HepG2 (cell line): ENCODE data around the gene FRMD1. TPM values are rescaled to one million over a fixed set of nuclear protein-coding genes. Genes with fewer than 3 reads are reported as not detected.

ENCODE experiments used
- ATAC-seq: fragments of 200-7000 bp; cut with Tn5 transposase; 3 replicates; pipeline ENCODE4 v1.9.1; 2020; ENCODE audit warnings: mild to moderate bottlenecking, moderate library complexity
- BruUV-seq: library from RNA; stranded (reverse); fragments of 400-500 nt; replicated peaks from 2 replicates; lab custom pipeline; 2021; lab: Mats Ljungman, UMichigan
- CTCF ChIA-PET: fragments of 300-600 bp; formaldehyde crosslinking; extraction: SDS; loops from one replicate; lab custom pipeline; 2021; ENCODE audit warnings: low total read pairs, inconsistent platforms, low intra/inter-chr PET ratio; lab: Yijun Ruan, JAX
- POLR2A ChIA-PET: fragments of 350-600 bp; sonication (Branson Sonifier 250); formaldehyde crosslinking; loops from one replicate; lab custom pipeline; 2020; ENCODE audit warnings: antibody characterized with exemption, inconsistent platforms; lab: Yijun Ruan, JAX
- DNase-seq: peaks from one replicate; pipeline ENCODE4 v3.0.0-alpha.2; 2015; ENCODE audit warnings: low spot score
- FAIRE-seq: peaks from 3 replicates; lab custom pipeline; 2011; peaks lifted over from hg19 to GRCh38; lab: Jason Lieb, UNC
- H2AFZ ChIP-seq: one replicate; pipeline ENCODE4 v1.6.1; 2011; ENCODE audit warnings: low read length, inconsistent platforms
- H3K27ac ChIP-seq: fragments of 300-600 bp; 3 replicates; pipeline ENCODE4 v1.8.0; 2011; ENCODE audit warnings: mixed run types, mild to moderate bottlenecking, mixed read lengths, low read length, inconsistent platforms; ENCODE audit not compliant: insufficient read depth; ENCODE audit errors: extremely low read length
- H3K27me3 ChIP-seq, 2 experiments: fragments of 200-600 bp in 1 of 2; 2 replicates in 1 of 2; 3 replicates in 1 of 2; pipeline versions ENCODE4 v1.6.0 to v1.8.0; 2011; ENCODE audit warnings: low read length in 2 of 2, mild to moderate bottlenecking in 2 of 2, moderate library complexity in 2 of 2, inconsistent platforms in 1 of 2; ENCODE audit not compliant: insufficient read depth in 2 of 2, control insufficient read depth in 1 of 2
- H3K36me3 ChIP-seq, 2 experiments: fragments of 200-600 bp in 1 of 2; replicated peaks in 1 of 2; 2 replicates in 1 of 2; 3 replicates in 1 of 2; pipeline versions ENCODE4 v1.5.1 to v1.8.0; 2011; ENCODE audit warnings: low read length in 2 of 2, inconsistent platforms in 1 of 2; ENCODE audit not compliant: insufficient read depth in 2 of 2, control insufficient read depth in 1 of 2
- H3K4me1 ChIP-seq: 2 replicates; pipeline ENCODE4 v1.5.1; 2012; ENCODE audit warnings: low read length, inconsistent platforms; ENCODE audit not compliant: insufficient read depth
- H3K4me2 ChIP-seq: 2 replicates; pipeline ENCODE4 v1.6.0; 2011; ENCODE audit warnings: low read depth, low read length, inconsistent platforms
- H3K4me3 ChIP-seq, 3 experiments: fragments of 200-600 bp in 1 of 3; sonication (generic), shearing (Covaris generic) in 1 of 3; replicated peaks in 1 of 3; 2 replicates each; pipeline ENCODE4 v1.5.1; 2011 to 2016; ENCODE audit warnings: low read length in 3 of 3, inconsistent platforms in 2 of 3, low read depth in 2 of 3, mild to moderate bottlenecking in 2 of 3, control low read depth in 1 of 3, mixed read lengths in 1 of 3; ENCODE audit not compliant: insufficient read depth in 1 of 3
- H3K79me2 ChIP-seq: one replicate; pipeline ENCODE4 v1.6.1; 2011; ENCODE audit warnings: low read length, inconsistent platforms; ENCODE audit not compliant: insufficient read depth
- H3K9ac ChIP-seq: 2 replicates; pipeline ENCODE4 v1.6.0; 2011; ENCODE audit warnings: mild to moderate bottlenecking, low read depth, low read length, inconsistent platforms; ENCODE audit not compliant: insufficient read depth
- H3K9me3 ChIP-seq: 2 replicates; pipeline ENCODE4 v1.5.1; 2012; ENCODE audit warnings: mild to moderate bottlenecking, low read length
- H4K20me1 ChIP-seq: 2 replicates; pipeline ENCODE4 v1.6.0; 2011; ENCODE audit warnings: inconsistent platforms, mild to moderate bottlenecking, low read length, moderate library complexity; ENCODE audit not compliant: insufficient read depth
- HDAC2 ChIP-seq: sonication (generic); formaldehyde crosslinking; IDR thresholded peaks from 2 replicates; pipeline ENCODE4 v1.4.0; 2020; ENCODE audit warnings: missing genetic modification reagents
- HOXA7 ChIP-seq: sonication (generic); formaldehyde crosslinking; IDR thresholded peaks from 2 replicates; pipeline ENCODE4 v1.8.1; 2022; ENCODE audit warnings: mild to moderate bottlenecking, missing genetic modification reagents, moderate library complexity
- KDM2A ChIP-seq: sonication (generic); formaldehyde crosslinking; IDR thresholded peaks from 2 replicates; pipeline ENCODE4 v1.4.0; 2020; ENCODE audit warnings: low read depth, missing genetic modification reagents, borderline replicate concordance
- NBN ChIP-seq: fragments of 450-650 bp; conservative IDR thresholded peaks from 2 replicates; pipeline ENCODE4 v1.6.1; 2017
- NR1H2 ChIP-seq: sonication (generic); formaldehyde crosslinking; IDR thresholded peaks from 2 replicates; pipeline ENCODE4 v1.8.1; 2022; ENCODE audit warnings: low read depth, missing genetic modification reagents, borderline replicate concordance
- ONECUT2 ChIP-seq: sonication (generic); formaldehyde crosslinking; IDR thresholded peaks from 2 replicates; pipeline ENCODE4 v1.4.0; 2020; ENCODE audit warnings: missing genetic modification reagents
- REL ChIP-seq: sonication (generic); formaldehyde crosslinking; conservative IDR thresholded peaks from 2 replicates; pipeline ENCODE4 v1.8.0; 2022; ENCODE audit warnings: mild to moderate bottlenecking, missing genetic modification reagents, moderate library complexity
- ZBTB26 ChIP-seq: IDR thresholded peaks from 2 replicates; pipeline ENCODE4 v1.6.1; 2016; ENCODE audit warnings: missing compliant biosample characterization, missing genetic modification reagents, borderline replicate concordance
- ZBTB3 ChIP-seq: sonication (generic); formaldehyde crosslinking; IDR thresholded peaks from 2 replicates; pipeline ENCODE4 v1.4.0; 2020; ENCODE audit warnings: low read depth, mild to moderate bottlenecking, moderate library complexity, missing genetic modification reagents, borderline replicate concordance
- ZBTB33 ChIP-seq: sonication (generic); formaldehyde crosslinking; IDR thresholded peaks from 2 replicates; pipeline ENCODE4 v1.4.0; 2020; ENCODE audit warnings: missing genetic modification reagents
- ZNF562 ChIP-seq: sonication (generic); formaldehyde crosslinking; IDR thresholded peaks from 2 replicates; pipeline ENCODE4 v1.8.0; 2022; ENCODE audit warnings: missing genetic modification reagents, borderline replicate concordance
- ZNF710 ChIP-seq: sonication (generic); formaldehyde crosslinking; IDR thresholded peaks from 2 replicates; pipeline ENCODE4 v1.5.0; 2020; ENCODE audit warnings: mild to moderate bottlenecking, missing genetic modification reagents, borderline replicate concordance
- WGBS: methylation state at CpG from one replicate; pipeline ENCODE4 v1.1.6; 2017; ENCODE audit warnings: low lambda C conversion rate; 5-methylcytosine and 5-hydroxymethylcytosine counted together
- in situ Hi-C: cut with HindIII; loops from 2 replicates; pipeline ENCODE4 v1.10.0; 2017; ENCODE audit warnings: low pct_unique_long_range_greater_than_20kb; ENCODE audit not compliant: extremely low pct_ligation_motif_present
- intact Hi-C: fragments of 100-400 bp; cut with micrococcal nuclease; formaldehyde crosslinking; loops from one replicate; pipeline ENCODE4 v1.10.0; 2022; ENCODE audit not compliant: unreplicated experiment
- polyA plus RNA-seq, 8 experiments: library from polyadenylated mRNA; depleted of rRNA in 3 of 8; stranded (reverse) in 7 of 8; unstranded in 1 of 8; fragments of >200 nt; fragmentation: Illumina TruSeq in 4 of 8; extraction: Trizol in 4 of 8; gene quantifications; 2 replicates each; pipeline versions ENCODE4 v1.2.1 to v1.2.3, GENCODE V29; 2011 to 2016; ENCODE audit warnings: low read depth in 4 of 8, missing spikeins in 1 of 8, mixed read lengths in 1 of 8; ENCODE audit not compliant: insufficient read depth in 1 of 8
- total RNA-seq, 5 experiments: library from RNA; depleted of rRNA; stranded (reverse); fragments of >200 nt; fragmentation: Illumina TruSeq; extraction: Trizol; gene quantifications; 2 replicates each; pipeline ENCODE4 v1.2.3, GENCODE V29; 2016; ENCODE audit warnings: low read depth in 1 of 5

The FRMD1 gene
- total and polyA plus RNA-seq, 2 of the 13 experiments (the other 11 are each of a cell fraction or from before 2014, with no cell fraction given): 0.01 TPM; not detected in 1

GRCh38 chr6:168097221-168097620, 18.2 kb upstream of the FRMD1 start:
- ChIA-PET POLR2A (no interaction called here), CTCF (no interaction called here)
- no peak overlapping the region for H3K4me3 ChIP-seq
- peaks cover 2 to 61% of the 10 kb centered on the region in 2 experiments for H3K27me3 ChIP-seq
- no peak overlapping the region for H3K4me2 ChIP-seq
- H3K27ac ChIP-seq: no peak overlapping the region
- H3K9ac ChIP-seq: no peak overlapping the region
- H3K4me1 ChIP-seq: peaks cover 14% of the 10 kb centered on the region
- BruUV-seq: no TSS peak
- TF ChIP-seq NR1H2 (CRISPR knock-in tag) (0 out of 2 replicates have a peak, but pooled peaks have one; percentile 29), HDAC2 (CRISPR knock-in tag) (no peak), NBN (no peak)
- DNase-seq: no peak
- H4K20me1 ChIP-seq: no peaks in the 10 kb centered on the region
- in situ Hi-C loops (no loop called here), intact Hi-C loops (no loop called here)
- no peaks in the 10 kb centered on the region for H3K79me2 ChIP-seq
- H3K9me3 ChIP-seq: no peaks in the 10 kb centered on the region
- 50% methylated on average over 2 of the region's 10 CpGs for WGBS
- no peaks in the 10 kb centered on the region for H3K36me3 ChIP-seq
- no peak overlapping the region for H2AFZ ChIP-seq
- no peak for FAIRE-seq
- ATAC-seq: no peak

GRCh38 chr6:168096271-168096764, 17.3 kb upstream of the FRMD1 start:
- H3K36me3 ChIP-seq: no peaks in the 10 kb centered on the region
- DNase-seq: no peak
- in situ Hi-C loops: no loop called here
- no peak for TF ChIP-seq ZBTB33 (CRISPR knock-in tag)
- TF ChIP-seq ONECUT2 (CRISPR knock-in tag): no peak
- no peak for TF ChIP-seq ZBTB3 (CRISPR knock-in tag)
- TF ChIP-seq ZNF710 (CRISPR knock-in tag): no peak
- TF ChIP-seq ZNF562 (CRISPR knock-in tag): no peak
- TF ChIP-seq REL: no peak
- no peak for TF ChIP-seq HOXA7 (CRISPR knock-in tag)
- TF ChIP-seq KDM2A (CRISPR knock-in tag): no peak
- TF ChIP-seq ZBTB26 (CRISPR knock-in tag): no peak

More at GRCh38 chr6:168096271-168096764, 17.3 kb upstream of the FRMD1 start:
- ChIA-PET POLR2A (no interaction called here), CTCF (no interaction called here)
- 40% methylated on average over 12 of the region's 13 CpGs for WGBS
- FAIRE-seq (no peak), ATAC-seq (no peak)
- peaks cover 14% of the 10 kb centered on the region for H3K4me1 ChIP-seq
- H4K20me1 ChIP-seq: no peaks in the 10 kb centered on the region
- no TSS peak for BruUV-seq
- no peaks in the 10 kb centered on the region for H3K79me2 ChIP-seq
- no peak overlapping the region for H3K9ac ChIP-seq
- H3K9me3 ChIP-seq: no peaks in the 10 kb centered on the region
- H2AFZ ChIP-seq: no peak overlapping the region
- no peak overlapping the region for H3K27ac ChIP-seq
- no peak overlapping the region for H3K4me3 ChIP-seq
- peaks cover 2 to 63% of the 10 kb centered on the region in 2 experiments for H3K27me3 ChIP-seq
- H3K4me2 ChIP-seq: no peak overlapping the region
- intact Hi-C loops: no loop called here
